ENCODE data around the gene KCNH8. TPM values are rescaled to one million over a fixed set of nuclear protein-coding genes. Genes with fewer than 3 reads are reported as not detected.

KCNH8 gene
- polyA plus RNA-seq, 1 donor from 2014 or later: 28.9 TPM

- Histone ChIP-seq H3K36me3 (ENCODE audit: insufficient read depth, low read length) (no peaks in the 10 kb centered on the region), H3F3A (ENCODE audit: insufficient read depth, low read length, poor library complexity, severe bottlenecking) (no peaks in the 10 kb centered on the region), H3K27me3 (ENCODE audit: insufficient read depth, low read depth, low read length) (no peaks in the 10 kb centered on the region), H3K79me2 (replicated peaks; ENCODE audit: insufficient read depth, low read length) (peaks cover 2% of the 10 kb centered on the region), H3K9ac (ENCODE audit: low read length) (no peak overlapping the region), H3K4me2 (ENCODE audit: low read length) (no peak overlapping the region), H3K4me3 (ENCODE audit: low read length) (no peak overlapping the region), H3K27ac (ENCODE audit: low read length) (no peak overlapping the region), H3K9me2 (ENCODE audit: insufficient read depth, low read length) (no peaks in the 10 kb centered on the region), H3K9me3 (ENCODE audit: low read length) (no peaks in the 10 kb centered on the region), H4K20me1 (ENCODE audit: insufficient read depth) (no peaks in the 10 kb centered on the region), H2AFZ (ENCODE audit: low read depth, low read length) (no peak overlapping the region)
- no peak for TF ChIP-seq SMC3 (conservative IDR thresholded peaks at IDR 0.05; ENCODE audit: poor library complexity)
Observed at GRCh38 chr3:19183584-19183983, 35.3 kb downstream of the KCNH8 start.

- no peaks in the 10 kb centered on the region for H3F3A ChIP-seq (ENCODE audit: insufficient read depth, low read length, poor library complexity, severe bottlenecking)
Observed at GRCh38 chr3:19190126-19190525, 41.8 kb downstream of the KCNH8 start.

GRCh38 chr3:19190602-19191001, 42.3 kb downstream of the KCNH8 start:
- no peaks in the 10 kb centered on the region for H3F3A ChIP-seq (ENCODE audit: insufficient read depth, low read length, poor library complexity, severe bottlenecking)
- no peaks in the 10 kb centered on the region for H4K20me1 ChIP-seq (ENCODE audit: insufficient read depth)
- H3K79me2 ChIP-seq (replicated peaks; ENCODE audit: insufficient read depth, low read length): peaks cover 2% of the 10 kb centered on the region

More at GRCh38 chr3:19190126-19190525, 41.8 kb downstream of the KCNH8 start:
- Histone ChIP-seq H3K36me3 (ENCODE audit: insufficient read depth, low read length) (no peaks in the 10 kb centered on the region), H3K4me3 (ENCODE audit: low read length) (no peak overlapping the region), H4K20me1 (ENCODE audit: insufficient read depth) (no peaks in the 10 kb centered on the region), H2AFZ (ENCODE audit: low read depth, low read length) (no peak overlapping the region), H3K9me3 (ENCODE audit: low read length) (no peaks in the 10 kb centered on the region), H3K4me2 (ENCODE audit: low read length) (no peak overlapping the region), H3K79me2 (replicated peaks; ENCODE audit: insufficient read depth, low read length) (peaks cover 2% of the 10 kb centered on the region), H3K27me3 (ENCODE audit: insufficient read depth, low read depth, low read length) (no peaks in the 10 kb centered on the region), H3K27ac (ENCODE audit: low read length) (no peak overlapping the region), H3K9me2 (ENCODE audit: insufficient read depth, low read length) (no peaks in the 10 kb centered on the region), H3K9ac (ENCODE audit: low read length) (no peak overlapping the region)
- no peak for TF ChIP-seq TAF1 (IDR thresholded peaks at IDR 0.05; ENCODE audit: low read depth)

More at GRCh38 chr3:19190602-19191001, 42.3 kb downstream of the KCNH8 start:
- no peak overlapping the region for H3K4me3 ChIP-seq (ENCODE audit: low read length)
- no peaks in the 10 kb centered on the region for H3K9me2 ChIP-seq (ENCODE audit: insufficient read depth, low read length)
- H3K4me2 ChIP-seq (ENCODE audit: low read length): no peak overlapping the region
- H3K27ac ChIP-seq (ENCODE audit: low read length): no peak overlapping the region
- no peak overlapping the region for H2AFZ ChIP-seq (ENCODE audit: low read depth, low read length)
- no peaks in the 10 kb centered on the region for H3K9me3 ChIP-seq (ENCODE audit: low read length)
- no peaks in the 10 kb centered on the region for H3K36me3 ChIP-seq (ENCODE audit: insufficient read depth, low read length)
- TF ChIP-seq SMC3 (conservative IDR thresholded peaks at IDR 0.05; ENCODE audit: poor library complexity) (no peak), RAD21 (conservative IDR thresholded peaks at IDR 0.05) (no peak), CTCF (IDR thresholded peaks at IDR 0.05; ENCODE audit: poor library complexity, severe bottlenecking) (no peak), REST (IDR thresholded peaks at IDR 0.05; ENCODE audit: borderline replicate concordance) (no peak), POLR2AphosphoS5 (IDR thresholded peaks at IDR 0.05) (no peak), EZH2 (IDR thresholded peaks at IDR 0.05; ENCODE audit: borderline replicate concordance, insufficient read depth, low read length, poor library complexity, severe bottlenecking) (no peak), EP300 (conservative IDR thresholded peaks at IDR 0.05; ENCODE audit: poor library complexity, severe bottlenecking) (no peak)
- no peaks in the 10 kb centered on the region for H3K27me3 ChIP-seq (ENCODE audit: insufficient read depth, low read depth, low read length)
- H3K9ac ChIP-seq (ENCODE audit: low read length): no peak overlapping the region
